K562 (cell line): ENCODE results near the gene PHTF2. TPM values are rescaled to one million over a fixed set of nuclear protein-coding genes. Genes with fewer than 3 reads are reported as not detected.

Source experiments
- ATF3 ChIP-seq, 2 experiments: fragments of 450-650 bp in 1 of 2; sonication (generic) in 1 of 2; formaldehyde crosslinking in 1 of 2; IDR thresholded peaks in 1 of 2; conservative IDR thresholded peaks in 1 of 2; 2 replicates each; pipeline versions ENCODE4 v1.6.1 to v1.8.1; 2016 to 2023; ENCODE audit warnings: mild to moderate bottlenecking in 2 of 2, moderate library complexity in 2 of 2, inconsistent platforms in 1 of 2, missing genetic modification reagents in 1 of 2
- DEAF1 ChIP-seq: fragments of 450-650 bp; formaldehyde crosslinking; IDR thresholded peaks from 2 replicates; pipeline ENCODE4 v1.4.0; 2020; ENCODE audit warnings: mild to moderate bottlenecking, moderate library complexity
- E4F1 ChIP-seq: fragments of 250-450 bp; sonication (Bioruptor Pico); IDR thresholded peaks from 2 replicates; pipeline ENCODE4 v1.5.0; 2021; ENCODE audit warnings: mild to moderate bottlenecking, borderline replicate concordance
- FOS ChIP-seq: IDR thresholded peaks from 3 replicates; pipeline ENCODE4 v1.6.1; 2011; ENCODE audit not compliant: insufficient read length; ENCODE audit errors: extremely low read depth
- FOXJ2 ChIP-seq: fragments of 200-800 bp; sonication (Bioruptor generic); IDR thresholded peaks from 2 replicates; pipeline ENCODE4 v1.6.1; 2016; ENCODE audit warnings: missing genetic modification characterization, missing compliant biosample characterization
- KDM1A ChIP-seq, 2 experiments: fragments of 450-650 bp; IDR thresholded peaks; 2 replicates each; pipeline ENCODE4 v1.6.1; 2016; ENCODE audit warnings: mild to moderate bottlenecking in 2 of 2
- KLF1 ChIP-seq: fragments of 450-650 bp; IDR thresholded peaks from 2 replicates; pipeline ENCODE4 v1.6.1; 2016; ENCODE audit warnings: missing genetic modification characterization, missing compliant biosample characterization
- KLF10 ChIP-seq: fragments of 250-450 bp; sonication (Bioruptor Pico); IDR thresholded peaks from 2 replicates; pipeline ENCODE4 v1.6.1; 2021; ENCODE audit warnings: matching md5 sums
- NEUROD1 ChIP-seq: fragments of 150-350 bp; IDR thresholded peaks from 2 replicates; pipeline ENCODE4 v1.6.1; 2014; ENCODE audit warnings: borderline replicate concordance, low read length, low read depth; ENCODE audit not compliant: partially characterized antibody
- NFATC3 ChIP-seq: fragments of 450-650 bp; IDR thresholded peaks from 2 replicates; pipeline ENCODE4 v1.6.1; 2017; ENCODE audit warnings: mild to moderate bottlenecking
- PTRF ChIP-seq: fragments of 450-650 bp; IDR thresholded peaks from 2 replicates; pipeline ENCODE4 v1.6.1; 2016; ENCODE audit warnings: mild to moderate bottlenecking, missing genetic modification characterization, missing compliant biosample characterization
- SNRNP70 ChIP-seq: fragments of 200-400 bp; formaldehyde crosslinking; optimal IDR thresholded peaks from 2 replicates; pipeline ENCODE3; 2017; ENCODE audit warnings: low read depth, low read length
- TAF7 ChIP-seq: fragments of 450-650 bp; IDR thresholded peaks from 2 replicates; pipeline ENCODE4 v1.6.1; 2016; ENCODE audit warnings: missing genetic modification characterization, missing compliant biosample characterization
- ZBTB5 ChIP-seq: fragments of 450-650 bp; IDR thresholded peaks from 2 replicates; pipeline ENCODE4 v1.6.1; 2017; ENCODE audit warnings: antibody characterized with exemption
- ZNF3 ChIP-seq: fragments of 250-450 bp; sonication (Bioruptor Pico); IDR thresholded peaks from 2 replicates; pipeline ENCODE4 v1.5.0; 2021; ENCODE audit warnings: mild to moderate bottlenecking, moderate library complexity
- ZNF354B ChIP-seq: fragments of 250-450 bp; sonication (Bioruptor Pico); IDR thresholded peaks from 2 replicates; pipeline ENCODE4 v1.4.0; 2020
- ZNF584 ChIP-seq: fragments of 200-800 bp; sonication (Bioruptor generic); IDR thresholded peaks from 2 replicates; pipeline ENCODE4 v1.6.1; 2016; ENCODE audit warnings: low read depth, mild to moderate bottlenecking, missing genetic modification characterization, missing compliant biosample characterization
- ZNF668 ChIP-seq: fragments of 250-450 bp; sonication (Bioruptor Pico); IDR thresholded peaks from 2 replicates; pipeline ENCODE4 v1.8.0; 2022; ENCODE audit warnings: mild to moderate bottlenecking, inconsistent platforms
- ZNF830 ChIP-seq: fragments of 250-450 bp; sonication (Bioruptor Pico); IDR thresholded peaks from 2 replicates; pipeline ENCODE4 v1.5.0; 2021; ENCODE audit warnings: mild to moderate bottlenecking
- polyA plus RNA-seq, 8 experiments: library from polyadenylated mRNA; depleted of rRNA in 4 of 8; stranded (reverse) in 5 of 8; unstranded in 3 of 8; fragments of >200 nt; fragmentation: Nextera tagmentation in 2 of 8; fragmentation: Illumina TruSeq in 1 of 8; extraction: Ambion mirVana in 2 of 8; extraction: Trizol in 1 of 8; gene quantifications; 2 replicates each; pipeline versions ENCODE4 v1.2.1 to v1.2.3, GENCODE V29; 2011 to 2014; ENCODE audit warnings: inconsistent platforms in 1 of 8, missing spikeins in 1 of 8
- total RNA-seq, 7 experiments: library from RNA; depleted of rRNA in 6 of 7; stranded (reverse); fragments of >200 nt in 6 of 7; fragmentation: Illumina TruSeq in 2 of 7; extraction: Trizol in 2 of 7; gene quantifications; 2 replicates each; pipeline versions ENCODE4 v1.2.1 to v1.2.3, GENCODE V29; 2011 to 2021; ENCODE audit warnings: low replicate concordance in 1 of 7
- TF ChIP-seq, protein P1 (sequence below): sonication (generic); formaldehyde crosslinking; IDR thresholded peaks from 2 replicates; pipeline ENCODE4 v1.9.0; 2022; ENCODE audit warnings: mild to moderate bottlenecking, missing genetic modification reagents

Gene PHTF2
- total and polyA plus RNA-seq, 9 of the 15 experiments (the other 6 are each of a cell fraction or from before 2014, with no cell fraction given) = 17.9 to 43.6 (median 25.4) TPM

- TF ChIP-seq ZBTB5 = no peak
- TF ChIP-seq ZNF3 (CRISPR knock-in tag) = no peak
- no peak for TF ChIP-seq E4F1 (CRISPR knock-in tag)
- no peak for TF ChIP-seq FOS
- TF ChIP-seq ZNF830 = peak; percentile 51; the same call in 1 of the 2 replicates
- TF ChIP-seq KLF1 (tag) = peak; percentile 53; the same call in 1 of the 2 replicates
- TF ChIP-seq TAF7 (tag) = peak; percentile 60
- TF ChIP-seq FOXJ2 (tag) = 0 out of 2 replicates have a peak, but pooled peaks have one; percentile 58
- TF ChIP-seq DEAF1 = no peak
- TF ChIP-seq ZNF584 (CRISPR knock-in tag) = no peak; the same call in none of the 2 replicates
- TF ChIP-seq, protein P1, sequence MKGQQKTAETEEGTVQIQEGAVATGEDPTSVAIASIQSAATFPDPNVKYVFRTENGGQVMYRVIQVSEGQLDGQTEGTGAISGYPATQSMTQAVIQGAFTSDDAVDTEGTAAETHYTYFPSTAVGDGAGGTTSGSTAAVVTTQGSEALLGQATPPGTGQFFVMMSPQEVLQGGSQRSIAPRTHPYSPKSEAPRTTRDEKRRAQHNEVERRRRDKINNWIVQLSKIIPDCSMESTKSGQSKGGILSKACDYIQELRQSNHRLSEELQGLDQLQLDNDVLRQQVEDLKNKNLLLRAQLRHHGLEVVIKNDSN (CRISPR knock-in tag) = no peak
- TF ChIP-seq KLF10 (CRISPR knock-in tag) = no peak
- no peak for TF ChIP-seq SNRNP70
- TF ChIP-seq PTRF (tag) = no peak
- TF ChIP-seq NFATC3 = no peak
- no peak for TF ChIP-seq NEUROD1
- no peak for TF ChIP-seq ZNF668 (CRISPR knock-in tag)
- peak; percentile 80 for TF ChIP-seq ATF3 (IDR thresholded peaks at IDR 0.05)
- no peak for TF ChIP-seq ATF3 (CRISPR knock-in tag; conservative IDR thresholded peaks at IDR 0.05)
- peak in 1 of 2 experiments; percentile 54; a peak in 2 of 4 replicates for TF ChIP-seq KDM1A (IDR thresholded peaks at IDR 0.05)
- no peak for TF ChIP-seq ZNF354B (CRISPR knock-in tag)
Measured at GRCh38 chr7:77989981-77990566, 191.5 kb downstream of the PHTF2 start (continued).
